HuH-7.5 (cell line): ENCODE data around the gene SNTA1.
A peak's percentile ranks its signal among the peaks of the same experiment; 100 is the strongest.
"Not testable (repeated sequence)": the region's sequence is repeated elsewhere in the genome, so short reads cannot be mapped to it uniquely, and the experiment has no call there.

Experiments
- DNase-seq: peaks from one replicate; pipeline ENCODE4 v3.0.0; 2011; ENCODE audit warnings: low spot score

Gene SNTA1

GRCh38 chr20:33393609-33394008 is 50.0 kb downstream of the SNTA1 start:
- DNase-seq, result no peak

DNA sequence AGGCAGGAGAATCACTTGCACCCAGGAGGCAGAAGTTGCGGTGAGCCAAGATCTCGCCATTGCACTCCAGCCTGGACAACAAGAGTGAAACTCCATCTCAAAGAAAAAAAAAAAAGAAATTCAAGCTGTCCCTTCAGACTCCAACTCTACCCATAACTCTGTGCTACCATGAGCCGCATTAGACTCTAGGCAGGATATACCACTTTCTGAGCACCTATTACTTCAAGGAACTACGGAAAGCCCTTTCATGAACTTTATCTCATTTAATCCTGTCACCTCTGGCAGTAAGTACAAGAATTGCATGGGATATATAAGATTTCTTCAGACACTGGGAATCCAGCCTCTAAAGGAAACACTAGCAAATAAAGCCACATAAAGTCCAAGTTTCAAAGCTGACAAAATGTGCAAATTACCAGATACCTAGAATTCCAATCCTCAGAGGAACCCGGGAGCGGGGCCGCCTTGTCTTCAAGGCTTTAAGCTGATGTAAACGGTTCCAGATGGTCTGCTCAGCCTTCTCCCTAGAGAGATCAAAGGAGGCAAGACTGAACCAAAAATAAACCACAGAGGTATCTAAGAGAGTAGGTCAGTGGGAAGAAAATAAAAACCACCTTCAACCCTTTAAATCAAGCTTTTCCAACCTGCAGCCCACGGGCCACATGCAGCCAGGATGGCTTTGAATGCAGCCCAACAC is 51.7 kb downstream of the SNTA1 start:
- no peak for DNase-seq

DNA sequence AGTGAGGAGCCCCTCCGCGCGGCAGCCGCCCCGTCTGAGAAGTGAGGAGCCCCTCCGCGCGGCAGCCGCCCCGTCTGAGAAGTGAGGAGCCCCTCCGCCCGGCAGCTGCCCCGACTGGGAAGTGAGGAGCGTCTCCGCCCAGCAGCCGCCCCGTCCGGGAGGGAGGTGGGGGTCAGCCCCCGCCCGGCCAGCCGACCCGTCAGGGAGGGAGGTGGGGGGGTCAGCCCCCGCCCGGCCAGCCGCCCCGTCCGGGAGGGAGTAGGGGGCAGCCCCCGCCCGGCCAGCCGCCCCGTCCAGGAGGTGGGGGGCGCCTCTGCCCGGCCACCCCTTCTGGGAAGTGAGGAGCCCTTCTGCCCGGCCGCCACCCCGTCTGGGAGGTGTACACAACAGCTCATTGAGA is 54.2 kb downstream of the SNTA1 start:
- not testable (repeated sequence) for DNase-seq

DNA sequence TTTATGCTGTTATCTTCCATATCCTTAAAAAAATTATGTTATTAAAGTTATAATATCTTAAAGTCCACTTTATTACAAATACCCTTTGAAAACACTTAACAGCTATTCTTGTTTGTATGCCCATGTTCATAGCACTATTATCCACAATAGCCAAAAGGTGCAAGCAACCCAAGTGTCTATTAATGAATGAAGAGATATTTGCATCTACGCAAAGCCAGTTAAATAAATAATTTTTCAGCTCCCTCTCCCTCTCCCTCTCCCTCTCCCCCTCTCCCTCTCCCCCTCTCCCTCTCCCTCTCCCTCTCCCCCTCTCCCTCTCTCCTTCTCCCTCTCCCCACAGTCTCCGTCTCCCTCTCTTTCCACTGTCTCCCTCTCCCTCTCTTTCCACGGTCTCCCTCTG is 55.3 kb downstream of the SNTA1 start:
- DNase-seq, result no peak

DNA sequence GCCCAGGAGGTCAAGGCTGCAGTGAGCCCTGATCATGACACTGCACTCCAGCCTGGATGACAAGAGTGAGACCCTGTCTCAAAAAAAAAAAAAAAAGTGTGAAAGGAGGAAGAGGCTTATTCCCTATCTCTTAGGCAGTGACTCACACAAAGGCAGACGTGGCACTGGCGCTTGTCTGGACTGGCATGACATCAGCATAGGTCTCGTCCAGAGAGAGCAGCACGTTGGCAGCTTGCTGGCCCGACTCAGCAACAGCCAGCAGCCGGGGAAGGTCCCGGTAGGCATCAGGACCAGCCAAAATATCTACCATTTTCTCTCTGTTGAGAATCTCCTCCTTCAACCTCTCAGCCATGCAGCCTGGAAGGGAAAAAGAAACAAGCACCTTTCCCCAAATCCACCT is 56.4 kb downstream of the SNTA1 start:
- DNase-seq, result no peak

DNA sequence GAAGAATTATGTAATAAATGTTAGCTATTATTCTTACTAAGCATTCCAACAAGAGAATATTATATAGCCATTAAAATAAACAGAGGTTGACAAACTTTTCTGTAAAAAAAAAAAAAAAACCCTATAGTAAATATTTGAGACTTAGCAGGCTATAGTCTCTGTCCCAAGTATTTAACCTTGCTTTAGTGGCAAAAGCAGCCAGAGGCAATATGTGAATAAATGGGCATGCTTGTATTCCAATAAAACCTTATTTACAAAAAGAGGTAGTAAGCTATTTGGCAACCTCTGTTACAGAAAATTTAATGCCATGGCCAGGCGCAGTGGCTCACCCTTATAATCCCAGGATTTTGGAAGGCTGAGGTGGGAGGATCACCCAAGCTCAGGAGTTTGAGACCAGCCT is 56.9 kb downstream of the SNTA1 start:
- no peak for DNase-seq

DNA sequence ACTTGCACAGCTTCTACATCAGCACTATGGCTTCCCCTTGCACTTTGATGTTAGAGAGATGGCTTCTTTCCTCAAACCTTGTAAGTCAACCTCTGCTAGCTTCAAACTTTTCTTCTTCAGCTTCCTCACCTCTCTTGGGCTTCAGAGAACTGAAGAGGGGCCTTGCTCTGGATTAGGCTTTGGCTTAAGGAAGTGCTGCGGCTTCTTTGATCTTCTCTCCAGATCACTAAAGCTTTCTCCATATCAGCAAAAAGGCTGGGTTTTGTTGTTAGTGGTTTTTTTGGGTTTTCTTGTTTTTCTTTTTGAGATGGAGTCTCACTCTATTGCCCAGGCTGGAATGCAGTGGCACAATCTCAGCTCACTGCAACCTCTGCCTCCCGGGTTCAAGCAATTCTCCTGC is 66.2 kb downstream of the SNTA1 start:
- no peak for DNase-seq

GRCh38 chr20:33373735-33374605 is 69.6 kb downstream of the SNTA1 start:
- peak; percentile 65 for DNase-seq

DNA sequence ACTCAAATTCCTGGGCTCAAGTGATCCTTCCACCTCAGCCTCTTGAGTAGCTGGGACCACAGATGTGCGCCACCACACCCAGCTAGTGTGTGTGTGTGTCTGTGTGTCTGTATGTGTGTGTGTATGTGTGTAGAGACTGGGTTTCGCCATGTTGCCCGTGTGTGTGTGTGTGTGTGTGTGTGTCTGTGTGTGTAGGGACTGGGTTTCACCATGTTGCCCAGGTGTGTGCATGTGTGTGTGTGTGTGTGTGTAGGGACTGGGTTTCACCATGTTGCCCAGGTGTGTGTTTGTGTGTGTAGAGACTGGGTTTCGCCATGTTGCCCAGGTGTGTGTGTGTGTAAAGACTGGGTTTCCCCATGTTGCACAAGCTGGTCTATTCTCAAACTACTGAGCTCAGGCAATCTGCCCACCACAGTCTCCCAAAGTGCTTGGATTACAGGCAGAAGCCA is 70.5 kb downstream of the SNTA1 start:
- no peak for DNase-seq

DNA sequence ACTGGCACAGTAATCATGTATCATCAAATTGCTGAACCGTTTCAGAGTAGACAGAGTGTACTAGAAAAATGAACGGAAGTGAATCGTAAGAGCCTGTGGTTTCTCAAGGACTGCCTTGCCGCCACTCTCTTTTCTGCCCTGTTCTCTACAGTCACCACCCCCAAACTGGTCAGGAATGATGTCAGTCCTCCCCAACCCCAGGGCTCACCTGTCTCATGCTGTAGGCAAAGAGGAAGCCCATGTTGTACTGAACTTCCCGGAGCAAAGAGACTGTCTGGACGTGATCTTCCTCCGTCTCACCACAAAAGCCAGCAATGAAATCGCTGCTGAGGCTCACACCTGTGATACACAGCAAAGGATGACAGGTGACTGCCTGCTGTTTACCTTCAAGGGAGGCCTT is 73.3 kb downstream of the SNTA1 start:
- DNase-seq, result no peak

GRCh38 chr20:33362898-33363297 is 80.7 kb downstream of the SNTA1 start:
- no peak for DNase-seq

DNA sequence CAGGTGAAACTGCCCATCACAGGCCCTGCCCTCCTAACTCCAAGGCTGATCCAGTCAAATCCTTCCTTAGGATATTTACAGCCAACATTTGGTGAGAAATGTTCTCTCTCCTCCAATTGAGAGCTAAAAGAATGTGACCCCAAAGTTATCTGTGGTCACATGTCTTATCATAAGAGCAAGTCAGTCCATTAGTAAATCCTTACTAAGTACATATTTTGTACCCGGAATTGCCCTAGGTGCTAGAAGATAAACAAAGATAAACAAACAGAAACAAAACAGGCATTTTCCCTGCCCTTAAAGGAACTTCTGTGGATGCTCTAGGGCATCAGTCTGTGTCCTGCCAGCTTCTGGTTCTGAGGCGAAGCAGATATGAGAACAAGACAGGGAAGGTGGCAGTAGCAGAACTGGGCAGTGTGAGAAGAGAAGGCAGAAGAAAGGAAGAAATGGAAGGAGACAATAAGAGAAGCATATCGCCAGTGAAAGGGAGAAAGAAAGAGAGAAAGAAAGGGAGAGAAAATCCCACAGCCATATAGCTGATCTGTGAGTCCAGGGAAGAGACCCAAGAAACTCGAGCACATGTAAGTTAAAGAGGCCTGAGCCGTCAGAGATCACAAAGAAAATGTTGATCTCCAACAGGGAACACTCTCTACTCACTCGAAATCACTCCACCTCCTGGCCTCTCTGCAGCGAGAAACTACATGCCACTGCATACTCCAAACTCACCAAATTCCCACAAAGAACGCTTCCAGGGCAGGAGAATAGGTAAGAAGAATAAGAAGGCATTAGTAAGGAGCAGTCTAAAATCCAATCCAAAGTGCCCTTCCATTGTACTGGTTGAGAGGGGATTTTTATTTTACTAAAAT is 83.9 kb downstream of the SNTA1 start:
- no peak for DNase-seq
